ENCODE measurements around the gene GSN.

Gene GSN

GRCh38 chr9:121242959-121243346, 25.0 kb upstream of the GSN start:
- H4K20me1 ChIP-seq (ENCODE audit: control insufficient read depth, insufficient read depth, low read depth, low read length), result no peaks in the 10 kb centered on the region
- H3K36me3 ChIP-seq (ENCODE audit: control insufficient read depth, low read length), result no peaks in the 10 kb centered on the region
- no peaks in the 10 kb centered on the region for H3K9me2 ChIP-seq (replicated peaks; ENCODE audit: control insufficient read depth, low read length)
- H3F3A ChIP-seq (ENCODE audit: control insufficient read depth, insufficient read depth), result no peaks in the 10 kb centered on the region
- no peaks in the 10 kb centered on the region for H3K4me1 ChIP-seq (ENCODE audit: control insufficient read depth, low read length)
- H3K4me2 ChIP-seq (ENCODE audit: low read length), result no peak overlapping the region
- H3K27ac ChIP-seq (ENCODE audit: low read depth, low read length), result no peak overlapping the region
- H3K27me3 ChIP-seq (ENCODE audit: control insufficient read depth, low read length), result no peaks in the 10 kb centered on the region
- TF ChIP-seq CTCF (IDR thresholded peaks at IDR 0.05; ENCODE audit: low read depth, low read length, poor library complexity, severe bottlenecking) (no peak), EZH2phosphoT487 (IDR thresholded peaks at IDR 0.05; ENCODE audit: borderline replicate concordance, low read length) (no peak)
- H3K9me3 ChIP-seq (ENCODE audit: control insufficient read depth, insufficient read depth, low read length), result 0 out of 2 replicates have a peak, but pooled peaks cover 2% of the 10 kb centered on the region
- H3K79me2 ChIP-seq (ENCODE audit: control insufficient read depth, low read length), result no peaks in the 10 kb centered on the region
- no peak overlapping the region for H3K4me3 ChIP-seq (ENCODE audit: low read length)

- Histone ChIP-seq H3F3A (ENCODE audit: control insufficient read depth, insufficient read depth) (no peaks in the 10 kb centered on the region), H3K9me3 (ENCODE audit: control insufficient read depth, insufficient read depth, low read length) (0 out of 2 replicates have a peak, but pooled peaks cover 2% of the 10 kb centered on the region), H3K79me2 (ENCODE audit: control insufficient read depth, low read length) (no peaks in the 10 kb centered on the region), H3K36me3 (ENCODE audit: control insufficient read depth, low read length) (no peaks in the 10 kb centered on the region), H3K4me2 (ENCODE audit: low read length) (no peak overlapping the region), H3K9me2 (replicated peaks; ENCODE audit: control insufficient read depth, low read length) (no peaks in the 10 kb centered on the region), H3K4me3 (ENCODE audit: low read length) (no peak overlapping the region), H3K4me1 (ENCODE audit: control insufficient read depth, low read length) (no peaks in the 10 kb centered on the region), H3K27ac (ENCODE audit: low read depth, low read length) (no peak overlapping the region), H3K27me3 (ENCODE audit: control insufficient read depth, low read length) (no peaks in the 10 kb centered on the region), H4K20me1 (ENCODE audit: control insufficient read depth, insufficient read depth, low read depth, low read length) (no peaks in the 10 kb centered on the region)
- no peak for TF ChIP-seq CTCF (IDR thresholded peaks at IDR 0.05; ENCODE audit: low read depth, low read length, poor library complexity, severe bottlenecking)
- TF ChIP-seq EZH2phosphoT487 (IDR thresholded peaks at IDR 0.05; ENCODE audit: borderline replicate concordance, low read length), result no peak
Observed at GRCh38 chr9:121246821-121247561, 21.0 kb upstream of the GSN start.

GRCh38 chr9:121249563-121249962, 18.4 kb upstream of the GSN start:
- no peak overlapping the region for H3K4me3 ChIP-seq (ENCODE audit: low read length)
- H3K9me2 ChIP-seq (replicated peaks; ENCODE audit: control insufficient read depth, low read length), result no peaks in the 10 kb centered on the region
- TF ChIP-seq CTCF (IDR thresholded peaks at IDR 0.05; ENCODE audit: low read depth, low read length, poor library complexity, severe bottlenecking) (no peak), EZH2phosphoT487 (IDR thresholded peaks at IDR 0.05; ENCODE audit: borderline replicate concordance, low read length) (no peak)
- peaks cover 12% of the 10 kb centered on the region for H3K4me1 ChIP-seq (ENCODE audit: control insufficient read depth, low read length)
- H3K79me2 ChIP-seq (ENCODE audit: control insufficient read depth, low read length), result no peaks in the 10 kb centered on the region
- no peaks in the 10 kb centered on the region for H3K9me3 ChIP-seq (ENCODE audit: control insufficient read depth, insufficient read depth, low read length)
- H4K20me1 ChIP-seq (ENCODE audit: control insufficient read depth, insufficient read depth, low read depth, low read length), result no peaks in the 10 kb centered on the region
- H3K36me3 ChIP-seq (ENCODE audit: control insufficient read depth, low read length), result no peaks in the 10 kb centered on the region
- H3F3A ChIP-seq (ENCODE audit: control insufficient read depth, insufficient read depth), result no peaks in the 10 kb centered on the region
- no peaks in the 10 kb centered on the region for H3K27me3 ChIP-seq (ENCODE audit: control insufficient read depth, low read length)
- H3K27ac ChIP-seq (ENCODE audit: low read depth, low read length), result no peak overlapping the region
- H3K4me2 ChIP-seq (ENCODE audit: low read length), result no peak overlapping the region
